ENCODE data around the gene CNPY1. TPM values are rescaled to one million over a fixed set of nuclear protein-coding genes. Genes with fewer than 3 reads are reported as not detected.
"Not testable (repeated sequence)": the region's sequence is repeated elsewhere in the genome, so short reads cannot be mapped to it uniquely, and the experiment has no call there.

Gene CNPY1
- total RNA-seq, 4 donors from 2014 or later = 0.25 TPM; not detected in 3

- peaks cover 0 to 14% (median 0%) of the 10 kb centered on the region in 3 donors for H3K27me3 ChIP-seq
- H3K36me3 ChIP-seq = no peaks in the 10 kb centered on the region
- no peak for DNase-seq
- H3K27ac ChIP-seq = no peak overlapping the region
- H3K9me3 ChIP-seq = no peaks in the 10 kb centered on the region
- no peak overlapping the region for H3K4me3 ChIP-seq
- intact Hi-C loops (cut with DNase I; ENCODE audit: low total_unique reads) (no loop called here), in situ Hi-C loops (cut with MboI; ENCODE audit: low sequenced_read_pairs in 4 of 4) (no loop called here)
- ATAC-seq = no peak
- TF ChIP-seq CTCF (IDR thresholded peaks at IDR 0.05 in 4 of 5, conservative IDR thresholded peaks at IDR 0.05 in 1 of 5) (no peak), POLR2A (IDR thresholded peaks at IDR 0.05) (no peak)
- H3K4me1 ChIP-seq = no peaks in the 10 kb centered on the region
Measured at GRCh38 chr7:155520114-155520513, 26.2 kb downstream of the CNPY1 start.

- H3K4me3 ChIP-seq; H3K36me3 ChIP-seq; DNase-seq; H3K27ac ChIP-seq; H3K9me3 ChIP-seq; in situ Hi-C loops (cut with MboI; ENCODE audit: low sequenced_read_pairs in 4 of 4); intact Hi-C loops (cut with DNase I; ENCODE audit: low total_unique reads); ATAC-seq; H3K4me1 ChIP-seq: not testable (repeated sequence)
- peaks cover 0 to 14% (median 0%) of the 10 kb centered on the region in 3 donors for H3K27me3 ChIP-seq
Measured at GRCh38 chr7:155519358-155519757, 27.0 kb downstream of the CNPY1 start.

GRCh38 chr7:155518633-155519032 is 27.7 kb downstream of the CNPY1 start:
- intact Hi-C loops (cut with DNase I; ENCODE audit: low total_unique reads) = no loop called here
- DNase-seq (no peak), ATAC-seq (no peak)
- Histone ChIP-seq H3K27me3 (peaks cover 0 to 14% (median 4%) of the 10 kb centered on the region in 3 donors), H3K9me3 (no peaks in the 10 kb centered on the region), H3K36me3 (no peaks in the 10 kb centered on the region), H3K4me1 (no peaks in the 10 kb centered on the region), H3K27ac (no peak overlapping the region), H3K4me3 (no peak overlapping the region)
- in situ Hi-C loops (cut with MboI; ENCODE audit: low sequenced_read_pairs in 4 of 4) = no loop called here
- TF ChIP-seq POLR2A (IDR thresholded peaks at IDR 0.05) = no peak
- TF ChIP-seq CTCF (IDR thresholded peaks at IDR 0.05 in 4 of 5, conservative IDR thresholded peaks at IDR 0.05 in 1 of 5) = no peak

- TF ChIP-seq CTCF (IDR thresholded peaks at IDR 0.05 in 4 of 5, conservative IDR thresholded peaks at IDR 0.05 in 1 of 5) (no peak), POLR2A (IDR thresholded peaks at IDR 0.05) (no peak)
- intact Hi-C loops (cut with DNase I; ENCODE audit: low total_unique reads) (no loop called here), in situ Hi-C loops (cut with MboI; ENCODE audit: low sequenced_read_pairs in 4 of 4) (no loop called here)
- Histone ChIP-seq H3K9me3 (no peaks in the 10 kb centered on the region), H3K4me3 (no peak overlapping the region), H3K4me1 (no peaks in the 10 kb centered on the region), H3K27ac (no peak overlapping the region), H3K36me3 (no peaks in the 10 kb centered on the region), H3K27me3 (peaks cover 0 to 16% (median 5%) of the 10 kb centered on the region in 3 donors)
- ATAC-seq (no peak), DNase-seq (no peak)
Measured at GRCh38 chr7:155517969-155518368, 28.4 kb downstream of the CNPY1 start.

GRCh38 chr7:155517452-155517851 is 28.9 kb downstream of the CNPY1 start:
- Histone ChIP-seq H3K27me3 (peaks cover 0 to 22% (median 9%) of the 10 kb centered on the region in 3 donors), H3K9me3 (no peaks in the 10 kb centered on the region)

More at GRCh38 chr7:155517452-155517851, 28.9 kb downstream of the CNPY1 start:
- TF ChIP-seq CTCF (IDR thresholded peaks at IDR 0.05 in 4 of 5, conservative IDR thresholded peaks at IDR 0.05 in 1 of 5) = no peak
- no peak for TF ChIP-seq POLR2A (IDR thresholded peaks at IDR 0.05)
- no peaks in the 10 kb centered on the region for H3K4me1 ChIP-seq
- DNase-seq (no peak), ATAC-seq (no peak)
- H3K4me3 ChIP-seq = no peak overlapping the region
- no peaks in the 10 kb centered on the region for H3K36me3 ChIP-seq
- intact Hi-C loops (cut with DNase I; ENCODE audit: low total_unique reads) = no loop called here
- in situ Hi-C loops (cut with MboI; ENCODE audit: low sequenced_read_pairs in 4 of 4) = no loop called here
- no peak overlapping the region for H3K27ac ChIP-seq

Measured in gastrocnemius medialis (tissue), 4 donors.